ENCODE data around the gene NCOA1. TPM values are rescaled to one million over a fixed set of nuclear protein-coding genes. Genes with fewer than 3 reads are reported as not detected.

Gene NCOA1
- total RNA-seq, 4 donors from 2014 or later, result 42.3 to 66.9 (median 47.4) TPM

DNA sequence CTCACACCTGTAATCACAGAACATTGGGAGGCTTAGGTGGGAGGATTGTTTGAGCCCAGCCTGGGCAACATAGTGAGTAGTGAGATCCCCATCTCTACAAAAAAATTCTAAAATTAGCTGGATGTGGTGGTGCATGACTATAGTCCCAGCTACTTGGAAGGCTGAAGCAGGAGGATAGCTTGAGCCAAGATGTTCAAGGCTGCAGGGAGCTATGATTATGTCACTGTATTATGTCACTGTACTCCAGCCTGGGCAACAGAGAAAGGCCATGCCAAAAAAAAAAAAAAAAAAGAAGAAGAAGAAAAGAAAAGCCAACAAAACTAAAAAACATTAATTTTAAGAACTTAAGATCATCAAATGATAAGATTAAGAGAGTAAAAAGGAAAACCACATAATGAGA, 17.4 kb upstream of the NCOA1 start:
- TF ChIP-seq POLR2A (IDR thresholded peaks at IDR 0.05) (no peak), POLR2AphosphoS5 (IDR thresholded peaks at IDR 0.05) (no peak), EP300 (IDR thresholded peaks at IDR 0.05) (no peak)
- TF ChIP-seq, protein P1, sequence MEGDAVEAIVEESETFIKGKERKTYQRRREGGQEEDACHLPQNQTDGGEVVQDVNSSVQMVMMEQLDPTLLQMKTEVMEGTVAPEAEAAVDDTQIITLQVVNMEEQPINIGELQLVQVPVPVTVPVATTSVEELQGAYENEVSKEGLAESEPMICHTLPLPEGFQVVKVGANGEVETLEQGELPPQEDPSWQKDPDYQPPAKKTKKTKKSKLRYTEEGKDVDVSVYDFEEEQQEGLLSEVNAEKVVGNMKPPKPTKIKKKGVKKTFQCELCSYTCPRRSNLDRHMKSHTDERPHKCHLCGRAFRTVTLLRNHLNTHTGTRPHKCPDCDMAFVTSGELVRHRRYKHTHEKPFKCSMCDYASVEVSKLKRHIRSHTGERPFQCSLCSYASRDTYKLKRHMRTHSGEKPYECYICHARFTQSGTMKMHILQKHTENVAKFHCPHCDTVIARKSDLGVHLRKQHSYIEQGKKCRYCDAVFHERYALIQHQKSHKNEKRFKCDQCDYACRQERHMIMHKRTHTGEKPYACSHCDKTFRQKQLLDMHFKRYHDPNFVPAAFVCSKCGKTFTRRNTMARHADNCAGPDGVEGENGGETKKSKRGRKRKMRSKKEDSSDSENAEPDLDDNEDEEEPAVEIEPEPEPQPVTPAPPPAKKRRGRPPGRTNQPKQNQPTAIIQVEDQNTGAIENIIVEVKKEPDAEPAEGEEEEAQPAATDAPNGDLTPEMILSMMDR (IDR thresholded peaks at IDR 0.05), result no peak
- no peaks in the 10 kb centered on the region for H3K9me3 ChIP-seq
- no peak overlapping the region for H3K4me3 ChIP-seq
- no peak overlapping the region for H3K27ac ChIP-seq
- no peak for ATAC-seq
- no peaks in the 10 kb centered on the region for H3K4me1 ChIP-seq
- H3K36me3 ChIP-seq, result no peaks in the 10 kb centered on the region
- H3K27me3 ChIP-seq, result no peaks in the 10 kb centered on the region

DNA sequence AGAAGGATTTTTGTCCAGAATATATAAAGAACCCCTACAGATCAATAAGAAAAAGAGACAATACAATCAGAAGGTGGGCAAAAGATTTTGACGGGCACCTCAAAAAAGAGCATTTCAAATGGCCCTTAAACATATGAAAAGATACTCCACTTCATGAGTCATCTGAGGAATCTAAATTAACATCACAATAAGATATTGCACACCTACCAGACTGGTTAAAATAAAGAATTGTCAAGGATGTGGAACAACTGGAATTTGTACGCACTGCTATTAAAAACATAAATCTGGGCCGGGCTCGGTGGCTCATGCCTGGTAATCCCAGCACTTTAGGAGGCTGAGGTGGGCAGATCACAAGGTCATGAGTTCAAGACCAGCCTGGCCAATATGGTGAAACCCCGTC, 17.0 kb upstream of the NCOA1 start:
- no peak for ATAC-seq
- TF ChIP-seq POLR2A (IDR thresholded peaks at IDR 0.05) (no peak), POLR2AphosphoS5 (IDR thresholded peaks at IDR 0.05) (no peak), EP300 (IDR thresholded peaks at IDR 0.05) (no peak)
- TF ChIP-seq, protein P1 (IDR thresholded peaks at IDR 0.05), result no peak
- H3K4me1 ChIP-seq, result no peaks in the 10 kb centered on the region
- H3K27me3 ChIP-seq, result no peaks in the 10 kb centered on the region
- 90 to 92% methylated on average over 2 to 5 of the region's 5 CpGs for whole genome bisulfite sequencing, 2 donors (ENCODE audit: low coverage in 1 of 2)
- H3K27ac ChIP-seq, result no peak overlapping the region
- no peaks in the 10 kb centered on the region for H3K36me3 ChIP-seq
- H3K4me3 ChIP-seq, result no peak overlapping the region
- no peaks in the 10 kb centered on the region for H3K9me3 ChIP-seq

DNA sequence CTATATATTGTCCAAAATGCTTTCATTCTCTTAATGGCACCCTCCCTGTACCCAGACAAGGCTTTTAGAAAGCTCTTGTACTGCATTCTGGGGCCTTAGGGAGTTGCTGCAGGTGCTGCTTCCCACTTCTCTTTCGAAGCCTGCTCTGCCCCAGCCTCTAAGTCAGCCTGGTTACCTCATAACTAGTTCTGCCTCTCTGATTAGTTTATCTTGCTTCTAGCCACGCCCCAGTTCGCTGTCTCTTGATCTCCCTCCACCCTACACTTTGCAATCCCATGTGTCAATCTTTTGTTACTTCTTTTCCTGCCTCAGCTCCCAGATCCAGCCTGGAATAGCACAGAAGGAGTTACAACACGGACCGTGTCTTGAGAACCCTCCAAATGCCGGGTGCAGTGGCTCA, 13.8 kb upstream of the NCOA1 start:
- no peak overlapping the region for H3K27ac ChIP-seq
- WGBS, 2 donors (ENCODE audit: low coverage in 1 of 2), result 68 to 80% methylated on average over 2 to 4 of the region's 6 CpGs
- no peak for ATAC-seq
- no peaks in the 10 kb centered on the region for H3K9me3 ChIP-seq
- H3K4me1 ChIP-seq, result no peaks in the 10 kb centered on the region
- no peak overlapping the region for H3K4me3 ChIP-seq
- no peaks in the 10 kb centered on the region for H3K36me3 ChIP-seq
- no peaks in the 10 kb centered on the region for H3K27me3 ChIP-seq
- TF ChIP-seq POLR2A (IDR thresholded peaks at IDR 0.05) (no peak), POLR2AphosphoS5 (IDR thresholded peaks at IDR 0.05) (no peak), EP300 (IDR thresholded peaks at IDR 0.05) (no peak)
- TF ChIP-seq, protein P1 (IDR thresholded peaks at IDR 0.05), result no peak

DNA sequence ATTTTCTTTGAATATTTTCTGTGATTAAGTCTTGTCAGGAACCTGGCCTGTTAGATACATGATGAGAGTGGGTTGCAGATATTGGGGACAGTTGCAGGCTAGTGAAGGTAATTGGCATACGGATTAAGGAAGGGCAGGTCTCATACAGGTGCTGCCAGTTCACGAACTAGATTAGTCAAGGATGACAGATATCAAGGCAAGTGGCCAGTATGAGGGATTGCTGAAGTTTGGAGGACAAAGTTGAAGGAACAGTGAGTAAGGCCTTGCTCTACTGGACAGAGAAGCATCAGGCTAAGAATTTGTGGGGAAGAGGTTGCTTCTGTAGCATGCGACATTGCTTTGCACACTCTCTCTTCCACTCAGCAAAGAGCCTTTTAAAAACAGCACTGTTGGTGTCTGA, 12.8 kb upstream of the NCOA1 start:
- 86 to 95% methylated on average over 3 of the region's 3 CpGs for whole genome bisulfite sequencing, 2 donors (ENCODE audit: low coverage in 1 of 2)

DNA sequence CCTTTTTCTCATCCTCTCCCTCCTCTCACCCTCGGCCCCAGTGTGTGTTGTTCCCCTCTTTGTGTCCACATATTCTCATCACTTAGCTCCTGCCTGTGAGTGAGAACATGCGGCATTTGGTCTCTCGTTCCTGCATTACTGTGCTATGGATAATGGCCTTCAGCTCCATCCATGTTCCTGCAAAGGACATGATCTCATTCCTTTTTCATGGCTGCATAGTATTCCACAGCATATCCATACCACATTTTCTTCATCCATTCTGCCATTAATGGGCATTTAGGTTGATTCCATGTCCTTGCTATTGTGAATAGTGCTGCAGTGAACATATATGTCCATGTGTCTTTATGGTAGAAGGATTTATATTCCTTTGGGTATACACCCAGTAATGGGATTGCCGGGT, 10.8 kb upstream of the NCOA1 start:
- H3K27me3 ChIP-seq, result no peaks in the 10 kb centered on the region
- H3K4me1 ChIP-seq, result no peaks in the 10 kb centered on the region
- no peak overlapping the region for H3K27ac ChIP-seq
- no peak for ATAC-seq
- no peak overlapping the region for H3K4me3 ChIP-seq
- H3K9me3 ChIP-seq, result no peaks in the 10 kb centered on the region
- 76 to 91% methylated on average over 4 of the region's 4 CpGs for WGBS, 2 donors (ENCODE audit: low coverage in 1 of 2)
- H3K36me3 ChIP-seq, result no peaks in the 10 kb centered on the region
- TF ChIP-seq, protein P1 (IDR thresholded peaks at IDR 0.05), result no peak
- TF ChIP-seq EP300 (IDR thresholded peaks at IDR 0.05) (no peak), POLR2A (IDR thresholded peaks at IDR 0.05) (no peak), POLR2AphosphoS5 (IDR thresholded peaks at IDR 0.05) (no peak)

More for the DNA sequence above, 12.8 kb upstream of the NCOA1 start:
- H3K27ac ChIP-seq, result no peak overlapping the region
- H3K9me3 ChIP-seq, result no peaks in the 10 kb centered on the region
- H3K36me3 ChIP-seq, result no peaks in the 10 kb centered on the region
- TF ChIP-seq, protein P1 (IDR thresholded peaks at IDR 0.05), result no peak
- TF ChIP-seq POLR2A (IDR thresholded peaks at IDR 0.05), result no peak
- TF ChIP-seq EP300 (IDR thresholded peaks at IDR 0.05), result no peak
- no peak for TF ChIP-seq POLR2AphosphoS5 (IDR thresholded peaks at IDR 0.05)
- H3K4me3 ChIP-seq, result no peak overlapping the region
- H3K4me1 ChIP-seq, result no peaks in the 10 kb centered on the region
- no peaks in the 10 kb centered on the region for H3K27me3 ChIP-seq
- no peak for ATAC-seq

Data from gastroesophageal sphincter (tissue), 4 donors.